HepG2 (cell line): ENCODE results near the gene PHLDB1. TPM values are rescaled to one million over a fixed set of nuclear protein-coding genes. Genes with fewer than 3 reads are reported as not detected.

Experiments used
- ATAC-seq: fragments of 200-7000 bp; cut with Tn5 transposase; 3 replicates; pipeline ENCODE4 v1.9.1; 2020; ENCODE audit warnings: mild to moderate bottlenecking, moderate library complexity
- BruUV-seq: library from RNA; stranded (reverse); fragments of 400-500 nt; replicated peaks from 2 replicates; lab custom pipeline; 2021; lab: Mats Ljungman, UMichigan
- CTCF ChIA-PET: fragments of 300-600 bp; formaldehyde crosslinking; extraction: SDS; loops from one replicate; lab custom pipeline; 2021; ENCODE audit warnings: low total read pairs, inconsistent platforms, low intra/inter-chr PET ratio; lab: Yijun Ruan, JAX
- POLR2A ChIA-PET: fragments of 350-600 bp; sonication (Branson Sonifier 250); formaldehyde crosslinking; loops from one replicate; lab custom pipeline; 2020; ENCODE audit warnings: antibody characterized with exemption, inconsistent platforms; lab: Yijun Ruan, JAX
- DNase-seq: peaks from one replicate; pipeline ENCODE4 v3.0.0-alpha.2; 2015; ENCODE audit warnings: low spot score
- FAIRE-seq: peaks from 3 replicates; lab custom pipeline; 2011; peaks lifted over from hg19 to GRCh38; lab: Jason Lieb, UNC
- H2AFZ ChIP-seq: one replicate; pipeline ENCODE4 v1.6.1; 2011; ENCODE audit warnings: low read length, inconsistent platforms
- H3K27ac ChIP-seq: fragments of 300-600 bp; 3 replicates; pipeline ENCODE4 v1.8.0; 2011; ENCODE audit warnings: mixed run types, mild to moderate bottlenecking, mixed read lengths, low read length, inconsistent platforms; ENCODE audit not compliant: insufficient read depth; ENCODE audit errors: extremely low read length
- H3K27me3 ChIP-seq, 2 experiments: fragments of 200-600 bp in 1 of 2; 2 replicates in 1 of 2; 3 replicates in 1 of 2; pipeline versions ENCODE4 v1.6.0 to v1.8.0; 2011; ENCODE audit warnings: low read length in 2 of 2, mild to moderate bottlenecking in 2 of 2, moderate library complexity in 2 of 2, inconsistent platforms in 1 of 2; ENCODE audit not compliant: insufficient read depth in 2 of 2, control insufficient read depth in 1 of 2
- H3K36me3 ChIP-seq, 2 experiments: fragments of 200-600 bp in 1 of 2; replicated peaks in 1 of 2; 2 replicates in 1 of 2; 3 replicates in 1 of 2; pipeline versions ENCODE4 v1.5.1 to v1.8.0; 2011; ENCODE audit warnings: low read length in 2 of 2, inconsistent platforms in 1 of 2; ENCODE audit not compliant: insufficient read depth in 2 of 2, control insufficient read depth in 1 of 2
- H3K4me1 ChIP-seq: 2 replicates; pipeline ENCODE4 v1.5.1; 2012; ENCODE audit warnings: low read length, inconsistent platforms; ENCODE audit not compliant: insufficient read depth
- H3K4me2 ChIP-seq: 2 replicates; pipeline ENCODE4 v1.6.0; 2011; ENCODE audit warnings: low read depth, low read length, inconsistent platforms
- H3K4me3 ChIP-seq, 3 experiments: fragments of 200-600 bp in 1 of 3; sonication (generic), shearing (Covaris generic) in 1 of 3; replicated peaks in 1 of 3; 2 replicates each; pipeline ENCODE4 v1.5.1; 2011 to 2016; ENCODE audit warnings: low read length in 3 of 3, inconsistent platforms in 2 of 3, low read depth in 2 of 3, mild to moderate bottlenecking in 2 of 3, control low read depth in 1 of 3, mixed read lengths in 1 of 3; ENCODE audit not compliant: insufficient read depth in 1 of 3
- H3K79me2 ChIP-seq: one replicate; pipeline ENCODE4 v1.6.1; 2011; ENCODE audit warnings: low read length, inconsistent platforms; ENCODE audit not compliant: insufficient read depth
- H3K9ac ChIP-seq: 2 replicates; pipeline ENCODE4 v1.6.0; 2011; ENCODE audit warnings: mild to moderate bottlenecking, low read depth, low read length, inconsistent platforms; ENCODE audit not compliant: insufficient read depth
- H3K9me3 ChIP-seq: 2 replicates; pipeline ENCODE4 v1.5.1; 2012; ENCODE audit warnings: mild to moderate bottlenecking, low read length
- H4K20me1 ChIP-seq: 2 replicates; pipeline ENCODE4 v1.6.0; 2011; ENCODE audit warnings: inconsistent platforms, mild to moderate bottlenecking, low read length, moderate library complexity; ENCODE audit not compliant: insufficient read depth
- DNMT1 ChIP-seq: sonication (generic); formaldehyde crosslinking; IDR thresholded peaks from 2 replicates; pipeline ENCODE4 v1.5.1; 2020; ENCODE audit warnings: mild to moderate bottlenecking, missing genetic modification reagents
- MEF2D ChIP-seq: sonication (generic); formaldehyde crosslinking; IDR thresholded peaks from 2 replicates; pipeline ENCODE4 v1.5.1; 2020; ENCODE audit warnings: mild to moderate bottlenecking, missing genetic modification reagents
- MYC ChIP-seq: sonication (generic); formaldehyde crosslinking; IDR thresholded peaks from 2 replicates; pipeline ENCODE4 v1.9.0; 2021; ENCODE audit warnings: missing genetic modification reagents, borderline replicate concordance
- NR2F2 ChIP-seq: IDR thresholded peaks from 2 replicates; pipeline ENCODE4 v1.6.1; 2012; ENCODE audit warnings: low read depth, inconsistent platforms, borderline replicate concordance
- SOX13 ChIP-seq, 3 experiments: fragments of 450-650 bp in 1 of 3; sonication (generic) in 1 of 3; formaldehyde crosslinking in 1 of 3; IDR thresholded peaks in 2 of 3; conservative IDR thresholded peaks in 1 of 3; 2 replicates each; pipeline versions ENCODE4 v1.5.0 to v1.6.1; 2016 to 2020; ENCODE audit warnings: antibody characterized with exemption in 1 of 3, mild to moderate bottlenecking in 1 of 3, missing compliant biosample characterization in 1 of 3, missing genetic modification reagents in 1 of 3, moderate library complexity in 1 of 3
- TCF7 ChIP-seq: sonication (generic); IDR thresholded peaks from 2 replicates; pipeline ENCODE4 v1.6.1; 2016; ENCODE audit warnings: antibody characterized with exemption, low read depth
- ZNF703 ChIP-seq: sonication (generic); formaldehyde crosslinking; IDR thresholded peaks from 2 replicates; pipeline ENCODE4 v1.5.1; 2020; ENCODE audit warnings: missing genetic modification reagents, mild to moderate bottlenecking, moderate library complexity, borderline replicate concordance
- WGBS: methylation state at CpG from one replicate; pipeline ENCODE4 v1.1.6; 2017; ENCODE audit warnings: low lambda C conversion rate; 5-methylcytosine and 5-hydroxymethylcytosine counted together
- in situ Hi-C: cut with HindIII; loops from 2 replicates; pipeline ENCODE4 v1.10.0; 2017; ENCODE audit warnings: low pct_unique_long_range_greater_than_20kb; ENCODE audit not compliant: extremely low pct_ligation_motif_present
- intact Hi-C: fragments of 100-400 bp; cut with micrococcal nuclease; formaldehyde crosslinking; loops from one replicate; pipeline ENCODE4 v1.10.0; 2022; ENCODE audit not compliant: unreplicated experiment
- polyA plus RNA-seq, 8 experiments: library from polyadenylated mRNA; depleted of rRNA in 3 of 8; stranded (reverse) in 7 of 8; unstranded in 1 of 8; fragments of >200 nt; fragmentation: Illumina TruSeq in 4 of 8; extraction: Trizol in 4 of 8; gene quantifications; 2 replicates each; pipeline versions ENCODE4 v1.2.1 to v1.2.3, GENCODE V29; 2011 to 2016; ENCODE audit warnings: low read depth in 4 of 8, missing spikeins in 1 of 8, mixed read lengths in 1 of 8; ENCODE audit not compliant: insufficient read depth in 1 of 8
- total RNA-seq, 5 experiments: library from RNA; depleted of rRNA; stranded (reverse); fragments of >200 nt; fragmentation: Illumina TruSeq; extraction: Trizol; gene quantifications; 2 replicates each; pipeline ENCODE4 v1.2.3, GENCODE V29; 2016; ENCODE audit warnings: low read depth in 1 of 5
- TF ChIP-seq, protein P1 (sequence below): sonication (generic); formaldehyde crosslinking; IDR thresholded peaks from 2 replicates; pipeline ENCODE4 v1.4.0; 2020; ENCODE audit warnings: missing genetic modification reagents
- TF ChIP-seq, protein P2 (sequence below): sonication (generic); formaldehyde crosslinking; conservative IDR thresholded peaks from 2 replicates; pipeline ENCODE4 v1.4.0; 2020; ENCODE audit warnings: missing genetic modification reagents
- TF ChIP-seq, protein P3 (sequence below): sonication (generic); formaldehyde crosslinking; IDR thresholded peaks from 2 replicates; pipeline ENCODE4 v1.4.0; 2020; ENCODE audit warnings: missing genetic modification reagents
- TF ChIP-seq, protein P4 (sequence below): IDR thresholded peaks from 2 replicates; pipeline ENCODE4 v1.6.1; 2018; ENCODE audit warnings: missing genetic modification reagents

The PHLDB1 gene
- total and polyA plus RNA-seq, 2 of the 13 experiments (the other 11 are each of a cell fraction or from before 2014, with no cell fraction given): 13.8 to 14.2 TPM

DNA sequence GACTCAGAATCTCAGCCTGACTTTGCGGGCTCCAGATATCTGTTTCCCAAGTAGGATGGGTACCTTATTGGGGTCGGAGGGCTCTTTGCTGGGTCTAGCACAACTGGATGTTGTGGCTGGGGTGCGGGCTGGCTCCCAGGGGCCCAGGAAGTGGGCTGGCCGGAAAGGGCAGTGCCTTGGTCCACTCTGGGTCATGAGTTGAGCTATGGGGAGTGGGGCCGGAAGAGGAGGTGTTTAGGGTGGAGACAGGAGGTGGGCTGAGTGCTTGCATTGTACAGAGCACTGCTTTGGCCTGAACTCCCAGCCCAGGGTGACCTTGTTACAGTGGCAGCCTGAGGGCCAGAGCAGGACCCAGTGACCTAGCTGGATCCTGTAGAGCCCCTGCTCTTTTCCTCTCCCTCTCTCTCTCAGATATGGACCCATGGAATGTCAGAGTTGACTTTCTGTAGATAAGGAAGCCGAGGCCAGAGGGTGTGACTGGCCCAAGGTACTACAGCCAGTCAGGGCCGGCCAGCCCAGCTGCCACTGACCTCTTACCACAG lies 13.2 kb downstream of the PHLDB1 start (continued):
- peak; percentile 65 for TF ChIP-seq MYC
- TF ChIP-seq, protein P1, sequence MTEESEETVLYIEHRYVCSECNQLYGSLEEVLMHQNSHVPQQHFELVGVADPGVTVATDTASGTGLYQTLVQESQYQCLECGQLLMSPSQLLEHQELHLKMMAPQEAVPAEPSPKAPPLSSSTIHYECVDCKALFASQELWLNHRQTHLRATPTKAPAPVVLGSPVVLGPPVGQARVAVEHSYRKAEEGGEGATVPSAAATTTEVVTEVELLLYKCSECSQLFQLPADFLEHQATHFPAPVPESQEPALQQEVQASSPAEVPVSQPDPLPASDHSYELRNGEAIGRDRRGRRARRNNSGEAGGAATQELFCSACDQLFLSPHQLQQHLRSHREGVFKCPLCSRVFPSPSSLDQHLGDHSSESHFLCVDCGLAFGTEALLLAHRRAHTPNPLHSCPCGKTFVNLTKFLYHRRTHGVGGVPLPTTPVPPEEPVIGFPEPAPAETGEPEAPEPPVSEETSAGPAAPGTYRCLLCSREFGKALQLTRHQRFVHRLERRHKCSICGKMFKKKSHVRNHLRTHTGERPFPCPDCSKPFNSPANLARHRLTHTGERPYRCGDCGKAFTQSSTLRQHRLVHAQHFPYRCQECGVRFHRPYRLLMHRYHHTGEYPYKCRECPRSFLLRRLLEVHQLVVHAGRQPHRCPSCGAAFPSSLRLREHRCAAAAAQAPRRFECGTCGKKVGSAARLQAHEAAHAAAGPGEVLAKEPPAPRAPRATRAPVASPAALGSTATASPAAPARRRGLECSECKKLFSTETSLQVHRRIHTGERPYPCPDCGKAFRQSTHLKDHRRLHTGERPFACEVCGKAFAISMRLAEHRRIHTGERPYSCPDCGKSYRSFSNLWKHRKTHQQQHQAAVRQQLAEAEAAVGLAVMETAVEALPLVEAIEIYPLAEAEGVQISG (CRISPR knock-in tag): peak; percentile 71

DNA sequence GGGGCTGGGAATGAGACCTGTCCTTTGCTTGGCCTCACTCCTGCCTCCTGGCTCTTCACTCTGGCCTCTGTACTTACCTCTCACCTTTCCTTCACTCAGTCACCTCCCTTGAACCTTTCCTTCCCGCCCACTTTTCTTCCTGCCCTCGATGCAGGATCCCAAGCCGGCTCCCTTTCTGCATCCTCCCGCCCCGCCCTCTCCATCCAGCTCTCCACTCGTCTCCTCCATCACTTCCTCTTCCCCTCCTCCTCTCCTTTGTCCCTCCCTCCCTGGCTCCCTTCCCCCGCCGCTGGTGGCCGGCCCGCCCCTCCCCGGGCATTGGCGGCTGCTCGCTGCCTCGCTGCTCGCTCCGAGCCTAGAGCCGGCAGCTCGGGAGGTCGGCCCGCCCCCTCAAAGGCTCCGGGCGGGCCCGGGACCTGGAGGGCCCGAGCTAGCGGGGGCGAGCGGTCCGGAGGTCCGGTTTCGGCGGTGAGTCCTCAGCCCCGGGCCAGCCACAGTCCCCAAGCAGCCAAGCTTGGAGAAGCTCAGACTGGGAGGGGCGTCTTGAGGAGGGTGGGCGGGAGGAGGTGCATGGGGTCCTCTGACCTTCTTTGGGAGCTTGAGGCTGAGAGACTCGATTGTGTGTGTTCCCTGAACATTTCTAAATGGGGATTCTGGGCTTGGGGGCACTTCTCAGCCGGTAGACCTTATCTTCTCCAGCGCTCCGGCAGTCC lies 13.8 kb downstream of the PHLDB1 start:
- no TSS peak for BruUV-seq
- intact Hi-C loops: loop anchor here (5.0 kb wide), 1 partner anchor 36 kb away; no protein-coding TSS in a partner anchor
- no peak for FAIRE-seq
- TF ChIP-seq, protein P2, sequence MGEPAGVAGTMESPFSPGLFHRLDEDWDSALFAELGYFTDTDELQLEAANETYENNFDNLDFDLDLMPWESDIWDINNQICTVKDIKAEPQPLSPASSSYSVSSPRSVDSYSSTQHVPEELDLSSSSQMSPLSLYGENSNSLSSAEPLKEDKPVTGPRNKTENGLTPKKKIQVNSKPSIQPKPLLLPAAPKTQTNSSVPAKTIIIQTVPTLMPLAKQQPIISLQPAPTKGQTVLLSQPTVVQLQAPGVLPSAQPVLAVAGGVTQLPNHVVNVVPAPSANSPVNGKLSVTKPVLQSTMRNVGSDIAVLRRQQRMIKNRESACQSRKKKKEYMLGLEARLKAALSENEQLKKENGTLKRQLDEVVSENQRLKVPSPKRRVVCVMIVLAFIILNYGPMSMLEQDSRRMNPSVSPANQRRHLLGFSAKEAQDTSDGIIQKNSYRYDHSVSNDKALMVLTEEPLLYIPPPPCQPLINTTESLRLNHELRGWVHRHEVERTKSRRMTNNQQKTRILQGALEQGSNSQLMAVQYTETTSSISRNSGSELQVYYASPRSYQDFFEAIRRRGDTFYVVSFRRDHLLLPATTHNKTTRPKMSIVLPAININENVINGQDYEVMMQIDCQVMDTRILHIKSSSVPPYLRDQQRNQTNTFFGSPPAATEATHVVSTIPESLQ (CRISPR knock-in tag): 0 out of 2 replicates have a peak, but pooled peaks have one; percentile 65
- TF ChIP-seq TCF7 (no peak), ZNF703 (CRISPR knock-in tag) (no peak), NR2F2 (0 out of 2 replicates have a peak, but pooled peaks have one; percentile 20), DNMT1 (CRISPR knock-in tag) (no peak), SOX13 (IDR thresholded peaks at IDR 0.05) (no peak), SOX13 (CRISPR knock-in tag; conservative IDR thresholded peaks at IDR 0.05 in 1 of 2, IDR thresholded peaks at IDR 0.05 in 1 of 2) (peak in 1 of 2 experiments; percentile 5; a peak in 1 of 4 replicates), MEF2D (no peak)
- TF ChIP-seq, protein P3, sequence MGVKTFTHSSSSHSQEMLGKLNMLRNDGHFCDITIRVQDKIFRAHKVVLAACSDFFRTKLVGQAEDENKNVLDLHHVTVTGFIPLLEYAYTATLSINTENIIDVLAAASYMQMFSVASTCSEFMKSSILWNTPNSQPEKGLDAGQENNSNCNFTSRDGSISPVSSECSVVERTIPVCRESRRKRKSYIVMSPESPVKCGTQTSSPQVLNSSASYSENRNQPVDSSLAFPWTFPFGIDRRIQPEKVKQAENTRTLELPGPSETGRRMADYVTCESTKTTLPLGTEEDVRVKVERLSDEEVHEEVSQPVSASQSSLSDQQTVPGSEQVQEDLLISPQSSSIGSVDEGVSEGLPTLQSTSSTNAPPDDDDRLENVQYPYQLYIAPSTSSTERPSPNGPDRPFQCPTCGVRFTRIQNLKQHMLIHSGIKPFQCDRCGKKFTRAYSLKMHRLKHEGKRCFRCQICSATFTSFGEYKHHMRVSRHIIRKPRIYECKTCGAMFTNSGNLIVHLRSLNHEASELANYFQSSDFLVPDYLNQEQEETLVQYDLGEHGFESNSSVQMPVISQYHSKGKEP (CRISPR knock-in tag): no peak
- TF ChIP-seq, protein P4, sequence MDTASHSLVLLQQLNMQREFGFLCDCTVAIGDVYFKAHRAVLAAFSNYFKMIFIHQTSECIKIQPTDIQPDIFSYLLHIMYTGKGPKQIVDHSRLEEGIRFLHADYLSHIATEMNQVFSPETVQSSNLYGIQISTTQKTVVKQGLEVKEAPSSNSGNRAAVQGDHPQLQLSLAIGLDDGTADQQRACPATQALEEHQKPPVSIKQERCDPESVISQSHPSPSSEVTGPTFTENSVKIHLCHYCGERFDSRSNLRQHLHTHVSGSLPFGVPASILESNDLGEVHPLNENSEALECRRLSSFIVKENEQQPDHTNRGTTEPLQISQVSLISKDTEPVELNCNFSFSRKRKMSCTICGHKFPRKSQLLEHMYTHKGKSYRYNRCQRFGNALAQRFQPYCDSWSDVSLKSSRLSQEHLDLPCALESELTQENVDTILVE (CRISPR knock-in tag): no peak

More for the DNA sequence above, 13.8 kb downstream of the PHLDB1 start:
- H3K27ac ChIP-seq: peak overlapping the region; percentile 95
- peak overlapping the region; percentile 69 for H2AFZ ChIP-seq
- WGBS: 1% methylated on average over 26 of the region's 38 CpGs
- CTCF ChIA-PET: no interaction called here
- H3K36me3 ChIP-seq: peaks cover 5 to 12% of the 10 kb centered on the region in 2 experiments; a peak in 4 of 5 replicates
- in situ Hi-C loops: no loop called here
- peak overlapping the region; percentile 82 for H3K9ac ChIP-seq
- POLR2A ChIA-PET: interaction anchor here (0.5 to 2.7 kb wide), 28 partner anchors 8 to 548 kb away, joined by 3 to 83 read pairs (median 6); partner anchors contain the start of genes ARCN1, DDX6, HMBS and NLRX1
- peak overlapping the region; percentile 81 to 97 (median 87) for H3K4me3 ChIP-seq
- H3K4me2 ChIP-seq: peak overlapping the region; percentile 98
- peaks cover 57% of the 10 kb centered on the region for H3K4me1 ChIP-seq
- no peaks in the 10 kb centered on the region for H4K20me1 ChIP-seq
- ATAC-seq: peak; percentile 80
- DNase-seq: peak; percentile 85
- peaks cover 9% of the 10 kb centered on the region for H3K79me2 ChIP-seq
- H3K27me3 ChIP-seq: no peaks in the 10 kb centered on the region; a peak in 1 of 5 replicates
- H3K9me3 ChIP-seq: no peaks in the 10 kb centered on the region
